GM12892 (cell line): ENCODE data around the gene MCL1.

Experiments
- POLR2A ChIP-seq: IDR thresholded peaks from 2 replicates; pipeline ENCODE4 v1.6.1; 2011; ENCODE audit warnings: low read depth, low read length, control low read depth
- POLR2AphosphoS5 ChIP-seq: IDR thresholded peaks from 2 replicates; pipeline ENCODE4 v1.6.1; 2011; ENCODE audit warnings: low read depth, low read length, control low read depth
- TAF1 ChIP-seq: IDR thresholded peaks from 2 replicates; pipeline ENCODE4 v1.6.1; 2011; ENCODE audit warnings: low read depth, mild to moderate bottlenecking, control low read depth, low read length, borderline replicate concordance

- TF ChIP-seq POLR2A, result no peak
- TF ChIP-seq TAF1, result no peak
- TF ChIP-seq POLR2AphosphoS5, result 0 out of 2 replicates have a peak, but pooled peaks have one; percentile 10
These were observed 12.1 kb downstream of the MCL1 start for GRCh38 chr1:150567341-150567716.
